Measurements from ENCODE around the gene AP3B1. TPM values are rescaled to one million over a fixed set of nuclear protein-coding genes. Genes with fewer than 3 reads are reported as not detected.

The AP3B1 gene, protein sequence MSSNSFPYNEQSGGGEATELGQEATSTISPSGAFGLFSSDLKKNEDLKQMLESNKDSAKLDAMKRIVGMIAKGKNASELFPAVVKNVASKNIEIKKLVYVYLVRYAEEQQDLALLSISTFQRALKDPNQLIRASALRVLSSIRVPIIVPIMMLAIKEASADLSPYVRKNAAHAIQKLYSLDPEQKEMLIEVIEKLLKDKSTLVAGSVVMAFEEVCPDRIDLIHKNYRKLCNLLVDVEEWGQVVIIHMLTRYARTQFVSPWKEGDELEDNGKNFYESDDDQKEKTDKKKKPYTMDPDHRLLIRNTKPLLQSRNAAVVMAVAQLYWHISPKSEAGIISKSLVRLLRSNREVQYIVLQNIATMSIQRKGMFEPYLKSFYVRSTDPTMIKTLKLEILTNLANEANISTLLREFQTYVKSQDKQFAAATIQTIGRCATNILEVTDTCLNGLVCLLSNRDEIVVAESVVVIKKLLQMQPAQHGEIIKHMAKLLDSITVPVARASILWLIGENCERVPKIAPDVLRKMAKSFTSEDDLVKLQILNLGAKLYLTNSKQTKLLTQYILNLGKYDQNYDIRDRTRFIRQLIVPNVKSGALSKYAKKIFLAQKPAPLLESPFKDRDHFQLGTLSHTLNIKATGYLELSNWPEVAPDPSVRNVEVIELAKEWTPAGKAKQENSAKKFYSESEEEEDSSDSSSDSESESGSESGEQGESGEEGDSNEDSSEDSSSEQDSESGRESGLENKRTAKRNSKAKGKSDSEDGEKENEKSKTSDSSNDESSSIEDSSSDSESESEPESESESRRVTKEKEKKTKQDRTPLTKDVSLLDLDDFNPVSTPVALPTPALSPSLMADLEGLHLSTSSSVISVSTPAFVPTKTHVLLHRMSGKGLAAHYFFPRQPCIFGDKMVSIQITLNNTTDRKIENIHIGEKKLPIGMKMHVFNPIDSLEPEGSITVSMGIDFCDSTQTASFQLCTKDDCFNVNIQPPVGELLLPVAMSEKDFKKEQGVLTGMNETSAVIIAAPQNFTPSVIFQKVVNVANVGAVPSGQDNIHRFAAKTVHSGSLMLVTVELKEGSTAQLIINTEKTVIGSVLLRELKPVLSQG
- 10 to 100 TPM; 62.3 to 79.2 (median 73.6) TPM for polyA plus RNA-seq (ENCODE audit: insufficient read length in 4 of 4)

DNA sequence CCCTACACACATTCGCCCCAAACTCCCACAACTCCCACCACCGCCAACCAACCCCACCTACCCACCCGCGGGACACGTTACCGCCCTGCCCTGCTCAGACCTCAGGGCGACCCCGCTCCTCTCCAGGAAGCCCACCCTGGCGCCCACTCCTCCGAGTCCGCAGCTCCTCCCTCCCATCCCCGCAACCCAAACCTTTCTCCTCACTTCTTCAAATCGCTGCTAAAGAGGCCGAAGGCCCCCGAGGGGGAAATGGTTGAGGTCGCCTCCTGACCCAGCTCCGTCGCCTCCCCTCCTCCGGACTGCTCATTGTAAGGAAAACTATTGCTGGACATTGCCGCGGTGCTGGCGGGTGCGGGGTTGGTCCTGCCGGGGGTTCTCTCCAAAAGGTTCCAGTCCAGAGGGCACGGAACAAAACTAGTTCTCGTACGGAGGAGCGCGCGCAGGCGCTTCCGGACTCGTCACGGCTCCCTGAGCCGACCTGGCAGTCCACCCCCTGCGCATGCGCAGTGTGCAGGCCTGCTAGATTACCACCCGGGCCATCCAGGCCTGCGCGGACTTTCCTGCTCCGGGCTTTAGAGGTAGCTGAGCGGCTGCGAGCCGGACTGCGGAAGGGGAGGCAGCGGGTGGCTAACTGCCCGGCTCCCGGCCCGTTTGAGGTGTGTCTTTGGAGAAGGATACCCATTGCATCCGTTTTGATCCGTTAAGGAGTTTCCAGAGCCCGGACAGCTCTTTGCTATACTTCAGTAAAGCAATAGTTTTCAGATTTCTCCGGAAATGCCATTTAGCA, at the start of gene AP3B1:
TSS of gene AP3B1 (minus strand) at position 451 of the 787 bp plus-strand sequence. CDS start at position 332, 119 bp downstream.
- peak; percentile 95 to 99 (median 96) for DNase-seq (ENCODE audit: low read depth in 4 of 4, low spot score in 2 of 4)

DNA sequence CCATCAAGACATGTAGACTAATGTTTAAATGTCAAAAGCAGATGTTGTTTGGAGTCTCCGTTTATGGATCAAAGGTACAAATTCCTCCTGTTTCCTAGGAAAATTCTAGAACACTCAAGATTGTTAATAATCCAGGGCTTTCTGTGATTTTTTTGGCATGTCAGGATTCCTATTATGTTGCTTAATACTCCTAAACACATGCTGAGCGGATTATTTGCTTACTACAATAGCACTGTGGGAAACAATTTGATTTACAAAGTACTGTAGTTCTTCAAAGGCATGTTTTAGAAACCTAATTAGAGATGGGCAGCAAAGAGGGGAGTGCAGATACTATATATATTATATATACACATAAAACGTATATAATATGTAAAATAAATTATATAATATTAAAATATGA, 46.9 kb upstream of the AP3B1 start:
- no peak for DNase-seq (ENCODE audit: low read depth in 4 of 4, low spot score in 2 of 4)

DNA sequence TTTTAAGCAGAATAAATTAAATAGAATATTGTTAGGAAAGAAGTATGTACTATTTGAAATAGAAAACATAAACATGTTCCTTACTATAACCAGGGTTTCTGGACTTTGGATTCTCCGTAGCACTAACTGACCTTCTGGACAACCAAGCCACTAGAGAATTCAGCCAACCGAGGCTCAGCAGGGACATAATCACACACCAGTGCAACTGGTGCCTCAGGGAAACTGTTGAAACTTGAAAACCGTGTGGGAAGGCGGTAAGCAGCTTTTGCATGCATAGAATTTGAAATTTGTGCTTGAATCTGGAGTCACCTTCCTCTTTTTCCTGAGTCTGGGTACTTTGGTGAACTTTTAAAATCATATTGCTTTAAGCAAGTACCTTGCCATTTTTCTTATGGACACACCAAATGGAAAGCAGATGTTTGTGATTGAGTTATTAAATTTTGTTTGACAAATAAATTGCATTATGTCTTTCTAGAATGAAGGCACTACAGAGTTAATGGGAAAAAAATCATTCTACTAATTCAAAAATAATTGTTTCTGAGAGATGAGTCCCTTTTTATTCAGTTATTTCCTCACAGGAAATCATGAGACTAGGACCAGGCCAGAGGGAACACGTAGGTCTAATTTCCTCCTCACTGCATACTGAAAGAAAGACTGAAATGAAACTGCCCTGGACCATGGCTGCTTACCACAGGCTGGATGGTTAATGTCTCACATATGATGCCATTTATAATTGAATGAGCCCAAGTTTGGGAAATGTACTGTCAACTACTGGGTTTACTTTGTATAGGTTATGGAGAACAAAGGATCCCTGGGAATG, 45.3 kb upstream of the AP3B1 start:
- DNase-seq (ENCODE audit: low read depth in 4 of 4, low spot score in 2 of 4) = no peak

DNA sequence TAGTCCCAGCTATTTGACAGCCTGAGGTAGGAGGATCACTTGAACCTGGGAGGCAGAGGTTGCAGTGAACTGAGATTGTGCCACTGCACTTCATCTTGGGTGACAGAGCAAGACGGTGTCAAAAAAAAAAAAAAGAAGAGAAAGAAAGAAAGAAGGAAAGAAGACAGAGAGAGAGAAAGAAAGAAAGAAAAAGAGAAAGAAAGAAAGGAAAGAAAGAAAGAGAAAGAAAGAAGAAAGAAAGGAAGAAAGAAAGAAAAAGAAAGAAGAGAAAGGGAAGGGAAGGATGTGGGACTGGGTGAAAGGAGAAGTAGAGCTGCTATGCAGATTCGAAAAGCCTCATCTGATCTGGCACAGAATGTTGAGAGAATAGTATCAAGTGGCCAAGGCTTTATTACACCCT, 42.2 kb upstream of the AP3B1 start:
- no peak for DNase-seq (ENCODE audit: low read depth in 4 of 4, low spot score in 2 of 4)

DNA sequence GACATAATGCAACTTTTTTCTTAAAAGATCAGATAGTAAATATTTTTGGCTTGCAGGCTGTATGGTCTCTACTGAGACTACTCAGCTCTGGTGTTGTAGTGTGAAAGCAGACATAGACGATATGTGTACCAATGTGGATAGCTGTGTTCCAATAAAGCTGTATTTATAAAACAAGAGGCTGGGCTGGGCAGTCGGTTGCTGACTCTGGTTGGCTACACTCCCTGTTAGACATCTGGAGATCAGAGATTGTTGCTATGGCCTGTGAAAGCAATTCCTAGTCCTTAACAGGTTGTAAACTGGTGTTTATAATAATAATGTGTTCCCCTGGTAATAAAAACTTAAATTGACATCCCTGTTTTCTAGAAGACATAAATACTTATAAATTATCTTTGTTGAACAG, 41.5 kb upstream of the AP3B1 start:
- DNase-seq (ENCODE audit: low read depth in 4 of 4, low spot score in 2 of 4) = no peak

DNA sequence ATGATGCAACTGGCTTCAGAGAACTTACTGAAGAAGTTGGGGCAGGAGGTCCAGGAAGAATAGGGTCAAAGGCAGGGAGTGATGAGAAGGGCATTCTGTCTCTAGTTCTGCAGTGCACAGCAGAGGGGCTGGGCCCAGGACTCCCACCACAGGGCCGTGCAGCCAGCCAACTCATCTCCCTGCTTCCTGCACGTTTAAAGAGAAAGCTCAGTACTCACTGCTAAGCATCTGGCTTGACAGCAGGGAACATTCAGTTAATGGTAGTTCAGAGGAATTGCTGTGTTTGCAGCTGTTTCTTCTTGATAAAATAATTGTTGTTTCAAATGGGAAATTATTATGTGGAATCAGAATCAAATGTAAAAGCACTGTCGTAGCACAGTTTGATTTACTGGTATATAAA, 40.3 kb upstream of the AP3B1 start:
- no peak for DNase-seq (ENCODE audit: low read depth in 4 of 4, low spot score in 2 of 4)

DNA sequence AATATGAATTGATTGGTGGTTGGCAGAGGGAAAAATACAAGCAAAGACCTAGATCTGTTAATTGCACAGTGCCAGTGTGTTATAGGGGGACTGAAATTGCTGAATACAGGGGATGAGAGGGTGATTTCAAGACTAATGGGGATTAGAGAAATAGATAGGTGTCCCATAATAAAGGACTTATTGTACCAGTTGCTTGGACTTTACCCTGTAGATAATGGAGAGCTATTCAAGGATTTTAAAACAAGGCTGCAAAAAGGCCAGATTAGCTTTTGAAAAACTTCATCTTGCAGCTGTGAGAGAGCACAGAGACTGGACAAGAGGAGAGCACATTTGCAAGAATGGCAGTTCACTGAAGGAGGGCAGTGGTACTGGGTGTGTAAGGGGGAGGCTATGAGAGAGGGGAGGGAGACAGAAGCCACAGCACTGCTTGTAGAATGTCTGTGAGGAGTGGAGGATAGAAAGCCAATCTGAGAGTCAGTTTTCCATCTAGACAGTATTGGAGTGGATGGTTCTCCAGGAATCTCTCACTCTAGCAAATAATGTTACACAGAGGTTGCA, 37.1 kb upstream of the AP3B1 start:
- DNase-seq (ENCODE audit: low read depth in 4 of 4, low spot score in 2 of 4) = no peak

DNA sequence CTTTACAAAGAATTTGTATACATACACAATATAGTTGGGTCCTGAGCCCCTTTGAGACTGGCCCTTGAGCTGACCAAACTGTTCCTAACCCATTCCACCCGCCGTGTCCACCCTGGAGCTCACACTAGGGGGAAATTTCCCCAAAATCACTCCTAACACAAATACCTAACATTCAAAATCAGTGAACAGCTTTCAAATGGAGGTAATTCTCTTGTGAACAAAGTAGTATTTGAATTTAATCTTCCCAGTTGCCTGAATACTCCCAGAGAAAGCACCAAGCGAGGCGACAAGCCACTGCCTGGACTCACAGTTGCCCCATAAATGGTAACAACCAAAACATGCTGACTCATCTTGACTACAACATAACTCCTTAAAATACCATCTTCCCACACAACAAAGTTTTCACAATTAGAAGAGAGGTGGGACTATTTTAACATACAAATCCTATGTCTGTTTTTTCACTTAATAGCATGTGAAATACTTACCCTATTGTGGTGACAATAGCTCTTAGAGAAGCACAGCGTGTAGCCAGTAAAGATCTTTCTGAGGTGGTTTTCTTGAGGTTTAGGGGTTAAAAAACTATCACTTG, 34.2 kb upstream of the AP3B1 start:
- DNase-seq (ENCODE audit: low read depth in 4 of 4, low spot score in 2 of 4) = no peak

DNA sequence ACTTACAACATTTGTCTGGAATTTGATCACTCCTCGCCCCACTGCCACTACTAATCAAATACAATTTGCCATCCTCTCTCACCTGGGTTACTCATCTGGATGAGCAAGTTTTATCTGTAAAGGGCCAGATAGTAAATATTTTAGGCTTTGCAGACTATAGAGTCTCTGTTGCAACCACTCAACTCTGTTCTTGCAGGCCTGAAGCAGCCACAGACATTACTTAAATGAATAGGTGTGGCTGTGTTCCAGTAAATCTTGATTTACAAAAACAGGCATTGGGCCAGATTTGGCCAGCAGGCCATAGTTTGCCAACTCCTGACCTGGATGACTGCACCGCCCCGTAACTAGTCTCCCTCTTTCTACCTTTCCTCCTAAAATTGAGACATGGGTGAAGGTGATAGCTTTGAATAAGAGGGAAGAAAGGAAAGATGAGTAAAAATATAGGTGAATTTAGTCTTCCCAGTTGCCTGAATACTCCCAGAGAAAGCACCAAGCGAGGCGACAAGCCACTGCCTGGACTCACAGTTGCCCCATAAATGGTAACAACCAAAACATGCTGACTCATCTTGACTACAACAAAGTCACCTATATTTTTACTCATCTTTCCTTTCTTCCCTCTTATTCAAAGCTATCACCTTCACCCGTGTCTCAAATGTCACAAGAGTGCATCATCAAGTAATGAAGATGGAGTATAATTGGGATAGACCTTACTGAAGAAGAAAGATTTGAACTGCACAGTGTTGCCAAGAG, 33.4 kb upstream of the AP3B1 start:
- DNase-seq (ENCODE audit: low read depth in 4 of 4, low spot score in 2 of 4) = no peak

DNA sequence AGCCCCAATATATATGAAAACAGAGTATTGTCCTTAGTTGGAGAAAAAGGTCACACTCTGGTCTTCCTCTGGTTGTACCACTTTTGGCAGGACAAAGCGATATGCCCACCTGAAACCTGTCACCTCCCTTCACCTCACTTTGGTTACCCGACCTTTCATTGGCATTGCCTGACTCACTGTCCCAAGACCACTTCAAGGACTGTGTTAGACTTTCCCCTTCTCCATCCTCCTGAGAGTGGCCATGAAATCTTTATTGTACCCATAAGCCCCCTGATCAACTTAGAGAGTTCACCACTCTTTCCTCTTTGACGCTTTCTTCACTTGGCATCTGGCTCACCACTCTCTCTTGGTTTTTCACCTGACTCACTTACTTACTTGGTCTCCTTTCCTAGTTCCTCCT, 32.4 kb upstream of the AP3B1 start:
- DNase-seq (ENCODE audit: low read depth in 4 of 4, low spot score in 2 of 4) = no peak

DNA sequence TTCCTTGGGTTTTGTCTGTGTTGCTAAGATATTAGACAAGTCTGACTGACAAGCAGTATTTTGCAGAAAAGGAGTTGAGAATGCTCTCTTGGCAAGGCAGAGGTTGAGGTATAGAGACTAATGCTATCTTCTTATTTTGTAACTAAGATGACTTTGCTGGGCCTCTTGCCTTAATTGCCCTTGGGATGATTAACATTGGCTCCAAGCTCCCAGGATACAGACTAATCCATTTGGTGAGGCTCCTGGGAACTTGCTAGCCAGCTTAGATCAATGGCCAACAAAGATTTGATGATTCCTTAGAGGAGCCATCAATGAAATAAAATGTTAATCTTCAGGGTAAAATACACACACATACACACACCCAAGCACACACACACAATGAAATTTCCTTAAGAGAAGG, 28.7 kb upstream of the AP3B1 start:
- no peak for DNase-seq (ENCODE audit: low read depth in 4 of 4, low spot score in 2 of 4)

DNA sequence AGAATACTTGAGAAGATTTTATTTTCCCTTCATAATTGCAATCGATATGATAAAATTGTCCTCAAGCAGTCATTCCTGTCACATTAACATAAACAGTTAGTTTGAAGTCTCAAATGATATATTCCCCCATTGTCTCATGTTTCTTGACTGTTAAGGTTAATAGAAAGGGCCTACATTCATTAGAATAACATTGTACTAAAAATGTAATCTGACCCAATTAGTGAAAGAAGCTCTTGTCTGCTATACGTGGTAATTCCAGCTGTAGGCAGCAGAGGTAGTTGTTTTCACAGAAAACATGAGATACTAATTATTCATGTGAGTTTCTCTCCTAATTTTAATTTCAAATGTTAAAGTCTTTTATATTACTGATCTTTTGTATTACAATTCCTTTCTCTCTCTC, 25.9 kb upstream of the AP3B1 start:
- peak in 3 of 4 donors; percentile 5 to 15 (median 5) for DNase-seq (ENCODE audit: low read depth in 4 of 4, low spot score in 2 of 4)

DNA sequence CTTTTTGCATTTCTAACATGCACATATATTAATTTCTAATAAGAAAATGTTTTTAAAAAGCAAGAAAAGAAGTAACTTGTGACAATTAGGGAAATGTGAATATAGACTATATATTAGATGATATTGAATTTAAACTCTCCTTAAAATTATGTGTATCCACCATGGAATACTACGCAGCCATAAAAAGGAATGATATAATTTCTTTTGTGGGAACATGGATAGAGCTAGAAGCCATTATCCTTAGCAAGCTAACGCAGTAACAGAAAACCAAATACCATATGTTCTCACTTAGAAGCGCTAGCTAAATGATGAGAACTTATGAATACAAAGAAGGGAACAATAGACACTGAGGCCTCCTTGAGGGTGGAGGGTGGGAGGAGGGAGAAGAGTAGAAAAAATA, 23.8 kb upstream of the AP3B1 start:
- no peak for DNase-seq (ENCODE audit: low read depth in 4 of 4, low spot score in 2 of 4)

DNA sequence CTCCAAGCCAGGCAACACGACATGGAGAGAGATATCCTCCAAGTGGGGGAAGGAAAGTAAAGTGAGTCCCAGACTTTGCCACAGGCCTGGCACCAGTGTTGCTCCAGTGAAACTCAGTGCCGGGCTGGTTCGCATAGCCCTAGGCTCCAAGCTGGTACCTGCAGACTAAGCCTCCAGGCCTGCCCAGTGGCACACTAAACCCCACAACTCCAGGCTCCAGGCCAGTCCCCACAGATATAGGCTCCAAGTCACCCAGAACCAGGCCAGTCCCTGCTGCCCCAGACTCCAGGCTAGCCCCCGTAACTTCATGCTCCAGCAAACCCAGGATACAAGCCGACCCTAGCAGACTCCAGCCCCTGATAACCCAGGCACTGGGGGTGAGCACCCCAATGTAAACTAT, 23.0 kb upstream of the AP3B1 start:
- no peak for DNase-seq (ENCODE audit: low read depth in 4 of 4, low spot score in 2 of 4)

DNA sequence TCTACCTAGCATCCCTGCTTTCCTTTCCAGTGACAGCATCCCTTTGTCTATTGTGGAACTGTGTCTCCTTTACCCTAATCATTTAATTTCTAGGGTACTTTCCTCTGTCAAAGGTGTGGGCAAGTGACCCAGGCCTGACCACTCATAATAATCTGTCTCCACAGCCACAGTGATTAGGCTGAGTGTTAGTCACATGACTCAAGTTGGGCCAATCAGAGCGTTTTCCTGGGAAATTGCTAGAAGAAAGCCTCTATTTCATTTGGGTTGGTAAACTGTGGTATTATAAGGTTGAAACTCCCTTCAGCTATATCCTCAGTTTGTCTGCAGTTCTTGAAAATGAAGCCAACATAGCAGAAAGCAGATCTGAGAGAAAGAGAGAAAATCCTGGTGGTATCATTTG, 14.2 kb upstream of the AP3B1 start:
- DNase-seq (ENCODE audit: low read depth in 4 of 4, low spot score in 2 of 4) = no peak

DNA sequence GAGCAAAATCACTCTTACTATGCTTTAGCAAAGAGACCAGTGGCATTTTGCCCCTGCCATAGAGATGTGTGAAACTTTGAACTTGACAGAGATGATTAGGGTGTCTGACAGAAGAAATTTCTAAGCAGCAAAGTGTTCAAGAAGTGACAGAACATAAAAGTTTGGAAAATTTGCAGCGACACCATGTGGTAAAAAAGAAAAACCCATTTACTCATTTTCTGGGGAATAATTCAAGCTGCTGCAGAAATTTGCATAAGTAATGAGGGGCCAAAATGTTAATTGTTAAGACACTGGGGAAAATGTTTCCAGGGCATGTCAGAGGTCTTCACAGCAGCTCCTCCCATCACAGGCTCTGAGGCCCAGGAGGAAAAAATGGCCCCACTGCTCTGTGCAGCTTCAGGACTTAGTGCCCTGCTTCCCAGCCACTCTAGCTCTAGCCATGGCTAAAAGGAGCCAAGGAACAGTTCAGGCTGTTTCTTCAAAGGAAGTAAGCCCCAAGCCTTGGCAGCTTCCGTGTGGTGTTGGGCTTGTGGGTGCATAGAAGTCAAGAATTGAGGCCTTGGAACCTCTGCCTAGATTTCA, 6.1 kb upstream of the AP3B1 start:
- DNase-seq (ENCODE audit: low read depth in 4 of 4, low spot score in 2 of 4) = no peak

DNA sequence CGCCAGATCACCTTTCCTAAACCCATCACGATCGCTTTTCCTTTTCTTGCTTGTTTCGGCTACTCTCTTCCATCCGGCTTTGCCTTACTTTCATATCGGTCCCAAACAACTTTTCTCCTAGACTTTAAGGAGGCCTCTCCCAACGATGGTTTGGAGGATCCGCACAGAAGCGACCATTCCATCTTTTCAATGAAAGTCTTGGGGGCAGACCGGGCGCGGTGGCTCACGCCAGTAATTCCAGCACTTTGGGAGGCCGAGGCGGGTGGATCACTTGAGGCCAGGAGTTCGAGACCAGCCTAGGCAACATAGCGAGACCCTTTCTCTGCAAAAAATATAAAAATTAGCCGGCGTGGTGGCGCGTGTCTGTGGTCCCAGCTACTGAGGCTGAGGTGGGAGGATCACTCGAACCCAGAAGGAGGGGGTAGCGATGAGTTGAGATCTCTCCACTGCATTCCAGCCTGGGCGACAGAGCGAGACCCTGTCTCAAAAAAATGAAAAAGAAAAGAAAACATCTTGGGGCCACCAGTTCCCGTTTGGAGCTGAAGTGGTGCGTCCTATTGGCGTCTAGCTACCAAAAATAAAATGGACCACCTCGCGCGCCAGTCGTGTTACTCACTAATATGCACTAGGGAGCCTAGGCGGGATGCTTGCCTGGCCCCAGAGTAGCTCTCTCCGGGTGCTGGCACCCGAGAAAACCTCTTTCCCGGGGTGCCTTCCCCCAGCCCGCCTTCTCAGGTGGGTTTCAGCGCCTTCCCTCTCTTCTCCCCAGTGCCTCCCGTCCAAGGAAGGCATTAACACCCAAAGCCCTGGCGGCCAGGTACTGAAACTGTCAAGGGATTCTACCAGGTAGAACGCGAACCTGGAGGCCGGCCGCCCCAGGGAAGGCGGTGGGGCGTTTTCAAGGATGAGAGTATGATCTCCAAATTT, 800 bp upstream of the AP3B1 start:
- DNase-seq (ENCODE audit: low read depth in 4 of 4, low spot score in 2 of 4) = no peak
